Measurements from ENCODE around the gene DNAJB12.
A peak's percentile ranks its signal among the peaks of the same experiment; 100 is the strongest.
"Not testable (repeated sequence)": the region's sequence is repeated elsewhere in the genome, so short reads cannot be mapped to it uniquely, and the experiment has no call there.

The DNAJB12 gene

DNA sequence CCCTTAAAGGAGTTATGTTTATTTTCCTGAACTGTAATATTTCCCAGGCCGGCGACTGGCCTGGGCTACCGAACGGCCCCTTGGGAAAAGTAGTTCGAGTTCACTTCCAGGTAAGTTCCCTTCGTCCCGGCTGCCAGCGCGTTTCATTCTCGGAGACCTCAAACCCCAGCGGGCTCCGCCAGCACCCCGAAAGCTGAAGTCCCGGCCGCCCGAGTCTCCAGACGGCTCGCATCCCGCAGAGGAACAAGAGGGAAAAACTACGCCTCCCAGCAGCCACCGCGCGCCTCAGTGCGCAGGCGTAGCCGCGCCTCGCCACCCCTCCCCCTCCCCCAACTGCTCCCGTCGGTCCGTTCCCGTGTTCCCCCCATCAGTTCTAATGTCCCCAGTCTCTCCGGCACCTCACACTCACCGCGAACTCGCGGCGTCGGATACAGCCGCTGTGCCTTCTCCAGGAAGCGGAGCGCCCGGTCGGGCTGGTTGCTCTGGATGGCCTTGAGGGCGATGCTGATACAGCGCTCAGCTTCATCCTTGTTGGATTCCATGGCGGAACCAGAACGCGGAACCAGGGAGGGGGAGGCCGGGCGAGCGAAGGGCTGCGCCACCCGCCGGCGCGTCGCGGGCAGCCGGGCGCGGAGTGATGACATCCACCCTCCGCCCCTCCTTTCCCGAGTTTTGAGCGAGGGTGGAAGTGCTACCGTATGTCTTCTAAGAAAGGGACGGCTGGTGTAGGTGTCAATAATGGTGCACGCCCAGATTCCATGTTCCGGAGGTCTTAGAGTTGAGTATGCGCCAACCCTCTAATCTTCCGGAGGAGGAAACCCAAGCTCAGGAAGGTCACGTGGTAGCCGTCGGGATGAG lies at the start of gene DNAJB12:
Gene DNAJB12, minus strand, starts transcription at position 564 of the 858 bp plus-strand sequence. Its CDS starts 22 bp downstream, at position 542.
- Histone ChIP-seq H3K9ac (ENCODE audit: low read depth in 1 of 2, low read length in 2 of 2) (peak within 1 kb of the TSS; percentile 98), H3K27ac (ENCODE audit: low read depth in 2 of 2, low read length in 2 of 2) (peak within 1 kb of the TSS; percentile 99 to 100), H3K9me3 (ENCODE audit: control insufficient read depth in 2 of 2, low read length in 2 of 2) (no peaks in the 10 kb centered on the region), H3K36me3 (ENCODE audit: control insufficient read depth in 2 of 2, insufficient read depth in 2 of 2, low read length in 2 of 2) (peaks cover 2 to 8% of the 10 kb centered on the region in 2 donors), H3K27me3 (ENCODE audit: control insufficient read depth in 2 of 2, insufficient read depth in 2 of 2, low read length in 2 of 2) (no peaks in the 10 kb centered on the region), H3K4me3 (ENCODE audit: low read length in 2 of 2) (peak within 1 kb of the TSS; percentile 96 to 99), H3K4me1 (ENCODE audit: control insufficient read depth in 2 of 2, insufficient read depth in 2 of 2, low read length in 2 of 2) (peaks cover 13 to 16% of the 10 kb centered on the region in 2 donors)

DNA sequence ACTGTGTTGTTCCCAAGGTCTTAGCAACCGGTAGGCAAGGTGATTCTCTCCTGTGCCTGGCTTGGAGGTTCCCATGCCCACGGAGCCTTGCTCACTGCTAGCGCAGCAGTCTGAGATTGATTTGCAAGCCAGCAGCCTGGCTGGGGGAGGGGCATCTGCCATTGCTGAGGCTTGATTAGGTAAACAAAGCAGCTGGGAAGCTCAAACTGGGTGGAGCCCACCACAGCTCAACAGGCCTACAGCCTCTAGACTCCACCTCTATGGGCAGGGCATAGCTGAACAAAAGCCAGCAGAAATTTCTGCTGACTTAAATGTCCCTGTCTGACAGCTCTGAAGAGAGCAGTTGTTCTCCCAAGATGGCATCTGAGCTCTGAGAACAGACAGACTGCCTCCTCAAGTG lies 40.9 kb upstream of the DNAJB12 start:
- not testable (repeated sequence) for H3K27ac ChIP-seq (ENCODE audit: low read depth in 2 of 2, low read length in 2 of 2); H3K9me3 ChIP-seq (ENCODE audit: control insufficient read depth in 2 of 2, low read length in 2 of 2); H3K9ac ChIP-seq (ENCODE audit: low read depth in 1 of 2, low read length in 2 of 2); H3K27me3 ChIP-seq (ENCODE audit: control insufficient read depth in 2 of 2, insufficient read depth in 2 of 2, low read length in 2 of 2); H3K4me1 ChIP-seq (ENCODE audit: control insufficient read depth in 2 of 2, insufficient read depth in 2 of 2, low read length in 2 of 2); H3K4me3 ChIP-seq (ENCODE audit: low read length in 2 of 2); H3K36me3 ChIP-seq (ENCODE audit: control insufficient read depth in 2 of 2, insufficient read depth in 2 of 2, low read length in 2 of 2)

DNA sequence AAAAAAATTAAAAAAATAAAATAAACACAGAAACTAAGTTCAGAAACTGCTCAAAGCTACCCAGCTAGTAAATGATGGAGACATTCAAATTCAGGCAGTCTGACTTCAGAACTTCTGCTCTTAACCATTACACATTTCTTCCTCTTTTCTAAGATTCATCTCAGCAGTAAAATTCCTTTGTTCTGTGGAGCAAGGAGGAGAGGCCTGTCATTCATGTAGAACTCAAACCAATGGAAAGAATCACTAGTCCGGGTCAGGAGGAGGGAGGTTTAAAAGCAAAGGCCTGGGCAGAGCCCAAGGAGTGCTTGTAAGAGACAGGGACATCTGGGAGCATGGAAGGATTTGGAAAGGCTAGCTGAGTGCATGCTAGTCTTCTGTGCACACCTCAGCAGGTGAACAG lies 37.9 kb upstream of the DNAJB12 start:
- Histone ChIP-seq H3K9ac (ENCODE audit: low read depth in 1 of 2, low read length in 2 of 2) (no peak overlapping the region), H3K9me3 (ENCODE audit: control insufficient read depth in 2 of 2, low read length in 2 of 2) (no peaks in the 10 kb centered on the region), H3K27me3 (ENCODE audit: control insufficient read depth in 2 of 2, insufficient read depth in 2 of 2, low read length in 2 of 2) (no peaks in the 10 kb centered on the region), H3K4me1 (ENCODE audit: control insufficient read depth in 2 of 2, insufficient read depth in 2 of 2, low read length in 2 of 2) (no peaks in the 10 kb centered on the region), H3K36me3 (ENCODE audit: control insufficient read depth in 2 of 2, insufficient read depth in 2 of 2, low read length in 2 of 2) (peaks cover 2 to 3% of the 10 kb centered on the region in 2 donors), H3K27ac (ENCODE audit: low read depth in 2 of 2, low read length in 2 of 2) (no peak overlapping the region), H3K4me3 (ENCODE audit: low read length in 2 of 2) (no peak overlapping the region)

DNA sequence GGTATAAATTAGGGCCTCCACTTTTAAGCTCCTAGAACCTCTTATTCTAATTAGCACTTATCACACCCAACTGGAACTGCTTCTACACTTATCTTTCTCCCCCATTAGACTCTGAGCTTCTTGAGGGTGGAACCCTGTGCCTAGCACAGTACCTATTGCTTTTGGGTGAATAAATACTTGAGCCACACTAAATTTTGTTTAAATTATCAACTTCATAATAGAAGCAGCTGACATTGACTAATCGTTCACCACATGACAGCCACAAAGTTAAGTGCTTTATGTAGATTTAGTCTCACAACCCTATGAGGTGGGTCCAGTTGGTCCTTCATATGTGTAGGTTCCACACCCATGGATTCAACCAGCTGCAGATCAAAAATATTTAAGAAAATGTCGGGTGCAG lies 36.0 kb upstream of the DNAJB12 start:
- no peak overlapping the region for H3K4me3 ChIP-seq (ENCODE audit: low read length in 2 of 2)
- H3K4me1 ChIP-seq (ENCODE audit: control insufficient read depth in 2 of 2, insufficient read depth in 2 of 2, low read length in 2 of 2), result no peaks in the 10 kb centered on the region
- H3K9ac ChIP-seq (ENCODE audit: low read depth in 1 of 2, low read length in 2 of 2), result no peak overlapping the region
- no peaks in the 10 kb centered on the region for H3K9me3 ChIP-seq (ENCODE audit: control insufficient read depth in 2 of 2, low read length in 2 of 2)
- no peaks in the 10 kb centered on the region for H3K27me3 ChIP-seq (ENCODE audit: control insufficient read depth in 2 of 2, insufficient read depth in 2 of 2, low read length in 2 of 2)
- H3K36me3 ChIP-seq (ENCODE audit: control insufficient read depth in 2 of 2, insufficient read depth in 2 of 2, low read length in 2 of 2), result peaks cover 2 to 3% of the 10 kb centered on the region in 2 donors
- H3K27ac ChIP-seq (ENCODE audit: low read depth in 2 of 2, low read length in 2 of 2), result no peak overlapping the region

DNA sequence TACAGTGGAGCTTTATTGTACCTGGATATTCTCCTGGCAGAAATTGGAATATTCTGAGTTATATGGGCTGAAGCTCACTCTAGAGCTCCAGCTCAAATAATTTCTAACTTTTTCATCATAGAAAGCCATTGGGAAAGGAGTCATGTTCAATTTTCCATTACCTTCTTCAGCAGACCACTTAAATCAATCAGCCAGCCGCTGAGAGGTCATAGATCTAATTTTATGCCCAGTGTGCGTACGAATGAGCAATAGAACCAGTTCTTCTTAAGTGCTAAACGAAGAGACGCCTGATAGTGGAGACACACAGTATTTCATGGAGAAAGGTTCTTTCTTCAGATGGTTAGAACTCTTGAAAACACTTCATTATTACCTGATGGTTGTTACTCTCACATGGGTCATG lies 35.0 kb upstream of the DNAJB12 start:
- H3K27me3 ChIP-seq (ENCODE audit: control insufficient read depth in 2 of 2, insufficient read depth in 2 of 2, low read length in 2 of 2), result no peaks in the 10 kb centered on the region
- peaks cover 2 to 3% of the 10 kb centered on the region in 2 donors for H3K36me3 ChIP-seq (ENCODE audit: control insufficient read depth in 2 of 2, insufficient read depth in 2 of 2, low read length in 2 of 2)
- H3K27ac ChIP-seq (ENCODE audit: low read depth in 2 of 2, low read length in 2 of 2), result no peak overlapping the region
- no peaks in the 10 kb centered on the region for H3K4me1 ChIP-seq (ENCODE audit: control insufficient read depth in 2 of 2, insufficient read depth in 2 of 2, low read length in 2 of 2)
- no peaks in the 10 kb centered on the region for H3K9me3 ChIP-seq (ENCODE audit: control insufficient read depth in 2 of 2, low read length in 2 of 2)
- no peak overlapping the region for H3K9ac ChIP-seq (ENCODE audit: low read depth in 1 of 2, low read length in 2 of 2)
- H3K4me3 ChIP-seq (ENCODE audit: low read length in 2 of 2), result no peak overlapping the region

DNA sequence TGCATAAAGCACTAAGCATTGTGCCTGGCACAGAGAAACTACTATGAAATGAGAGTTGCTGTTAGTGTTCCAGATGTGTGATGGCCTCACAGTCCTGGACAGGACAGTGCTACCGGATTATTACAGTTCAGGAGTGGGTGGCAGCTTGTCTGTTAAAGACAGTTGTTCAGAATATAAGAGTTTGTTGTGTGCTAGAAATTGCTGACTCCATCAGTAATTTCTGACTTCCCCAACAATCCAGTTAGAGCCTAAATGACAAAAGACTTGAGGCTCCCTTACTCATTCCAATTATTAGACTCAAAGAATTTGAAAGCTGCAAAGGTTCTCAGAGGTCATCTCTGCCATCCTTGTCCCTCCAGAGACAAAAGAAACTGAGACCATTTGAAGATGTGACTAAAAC lies 34.3 kb upstream of the DNAJB12 start:
- H3K9ac ChIP-seq (ENCODE audit: low read depth in 1 of 2, low read length in 2 of 2), result no peak overlapping the region
- H3K27me3 ChIP-seq (ENCODE audit: control insufficient read depth in 2 of 2, insufficient read depth in 2 of 2, low read length in 2 of 2), result no peaks in the 10 kb centered on the region
- no peaks in the 10 kb centered on the region for H3K9me3 ChIP-seq (ENCODE audit: control insufficient read depth in 2 of 2, low read length in 2 of 2)
- no peaks in the 10 kb centered on the region for H3K4me1 ChIP-seq (ENCODE audit: control insufficient read depth in 2 of 2, insufficient read depth in 2 of 2, low read length in 2 of 2)
- no peak overlapping the region for H3K4me3 ChIP-seq (ENCODE audit: low read length in 2 of 2)
- H3K36me3 ChIP-seq (ENCODE audit: control insufficient read depth in 2 of 2, insufficient read depth in 2 of 2, low read length in 2 of 2), result peaks cover 2 to 3% of the 10 kb centered on the region in 2 donors
- H3K27ac ChIP-seq (ENCODE audit: low read depth in 2 of 2, low read length in 2 of 2), result no peak overlapping the region

DNA sequence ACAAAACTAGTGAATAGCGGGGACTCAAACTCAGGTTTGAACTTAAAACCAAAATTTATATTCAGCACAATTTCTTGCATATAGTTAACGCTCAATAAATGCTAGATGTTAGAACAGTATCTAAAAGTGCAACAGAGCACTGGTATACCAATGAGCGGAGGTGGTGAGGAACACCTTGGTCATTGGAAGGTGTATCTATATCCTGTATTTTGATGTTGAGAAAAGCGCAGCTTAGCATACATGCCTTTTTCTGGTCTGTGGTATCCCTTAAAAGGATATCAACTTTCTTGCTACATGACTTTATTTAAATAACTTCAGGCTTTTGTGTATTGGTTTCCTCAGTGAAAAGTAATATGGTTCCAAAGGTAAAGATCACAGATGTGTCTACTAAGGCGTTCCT lies 33.3 kb upstream of the DNAJB12 start:
- H3K4me3 ChIP-seq (ENCODE audit: low read length in 2 of 2), result no peak overlapping the region
- H3K27me3 ChIP-seq (ENCODE audit: control insufficient read depth in 2 of 2, insufficient read depth in 2 of 2, low read length in 2 of 2), result no peaks in the 10 kb centered on the region
- H3K27ac ChIP-seq (ENCODE audit: low read depth in 2 of 2, low read length in 2 of 2), result no peak overlapping the region
- H3K9ac ChIP-seq (ENCODE audit: low read depth in 1 of 2, low read length in 2 of 2), result no peak overlapping the region
- H3K36me3 ChIP-seq (ENCODE audit: control insufficient read depth in 2 of 2, insufficient read depth in 2 of 2, low read length in 2 of 2), result peaks cover 0 to 3% of the 10 kb centered on the region in 2 donors
- H3K9me3 ChIP-seq (ENCODE audit: control insufficient read depth in 2 of 2, low read length in 2 of 2), result no peaks in the 10 kb centered on the region
- no peaks in the 10 kb centered on the region for H3K4me1 ChIP-seq (ENCODE audit: control insufficient read depth in 2 of 2, insufficient read depth in 2 of 2, low read length in 2 of 2)

DNA sequence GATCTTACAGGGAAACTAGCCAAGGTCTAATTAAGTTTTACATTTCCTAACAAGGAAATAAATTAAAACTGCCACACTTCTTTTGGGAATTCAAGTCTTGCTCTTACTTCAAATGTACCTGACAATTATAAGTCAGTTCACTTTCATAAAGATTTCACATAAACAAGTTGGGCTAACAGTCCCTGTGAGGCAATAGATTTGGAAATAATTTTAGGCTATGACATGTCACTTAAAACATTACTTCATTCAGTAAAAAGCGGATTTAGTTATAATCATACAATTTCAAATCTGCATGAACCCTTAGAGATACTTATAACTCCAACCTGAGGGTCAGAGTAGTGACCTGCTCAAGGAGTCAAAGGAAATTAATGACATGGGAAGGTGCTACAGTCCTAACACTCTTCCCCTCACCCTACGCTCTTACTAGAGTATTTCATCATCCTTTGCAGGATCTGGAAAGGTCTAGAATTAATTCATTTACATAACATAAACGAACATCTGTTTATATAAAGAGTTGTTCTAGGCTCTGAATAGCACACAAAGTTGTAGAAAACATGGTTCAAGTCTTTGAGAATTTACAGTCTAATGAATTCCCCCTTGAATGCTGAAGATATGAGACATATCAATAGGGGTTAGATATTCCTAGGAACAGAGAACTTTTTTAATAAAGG lies 32.3 kb upstream of the DNAJB12 start:
- H3K9me3 ChIP-seq (ENCODE audit: control insufficient read depth in 2 of 2, low read length in 2 of 2), result no peaks in the 10 kb centered on the region
- no peaks in the 10 kb centered on the region for H3K36me3 ChIP-seq (ENCODE audit: control insufficient read depth in 2 of 2, insufficient read depth in 2 of 2, low read length in 2 of 2)
- no peaks in the 10 kb centered on the region for H3K4me1 ChIP-seq (ENCODE audit: control insufficient read depth in 2 of 2, insufficient read depth in 2 of 2, low read length in 2 of 2)
- H3K4me3 ChIP-seq (ENCODE audit: low read length in 2 of 2), result no peak overlapping the region
- no peak overlapping the region for H3K27ac ChIP-seq (ENCODE audit: low read depth in 2 of 2, low read length in 2 of 2)
- H3K27me3 ChIP-seq (ENCODE audit: control insufficient read depth in 2 of 2, insufficient read depth in 2 of 2, low read length in 2 of 2), result no peaks in the 10 kb centered on the region
- H3K9ac ChIP-seq (ENCODE audit: low read depth in 1 of 2, low read length in 2 of 2), result no peak overlapping the region

DNA sequence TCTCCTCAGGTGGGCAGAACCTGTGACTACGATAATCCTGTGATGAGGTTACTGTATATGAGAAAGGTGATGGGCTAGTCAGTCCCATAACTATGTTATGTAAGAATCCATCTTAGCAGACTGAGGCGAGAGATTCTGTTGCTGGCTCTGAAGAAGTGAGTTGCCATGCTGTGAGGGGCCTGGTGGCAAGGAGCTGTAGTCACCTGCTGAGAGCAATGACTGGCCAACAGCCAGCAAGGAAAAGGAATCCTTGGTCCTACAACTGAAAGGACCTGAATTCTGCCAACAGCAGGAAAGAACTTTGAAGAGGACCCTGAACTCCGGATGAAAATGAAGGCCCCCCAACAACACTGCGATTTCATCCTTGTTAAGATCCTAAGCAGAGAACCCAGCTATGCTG lies 31.0 kb upstream of the DNAJB12 start:
- H3K36me3 ChIP-seq (ENCODE audit: control insufficient read depth in 2 of 2, insufficient read depth in 2 of 2, low read length in 2 of 2), result no peaks in the 10 kb centered on the region
- no peak overlapping the region for H3K27ac ChIP-seq (ENCODE audit: low read depth in 2 of 2, low read length in 2 of 2)
- no peak overlapping the region for H3K4me3 ChIP-seq (ENCODE audit: low read length in 2 of 2)
- H3K27me3 ChIP-seq (ENCODE audit: control insufficient read depth in 2 of 2, insufficient read depth in 2 of 2, low read length in 2 of 2), result no peaks in the 10 kb centered on the region
- H3K4me1 ChIP-seq (ENCODE audit: control insufficient read depth in 2 of 2, insufficient read depth in 2 of 2, low read length in 2 of 2), result no peaks in the 10 kb centered on the region
- H3K9me3 ChIP-seq (ENCODE audit: control insufficient read depth in 2 of 2, low read length in 2 of 2), result no peaks in the 10 kb centered on the region
- H3K9ac ChIP-seq (ENCODE audit: low read depth in 1 of 2, low read length in 2 of 2), result no peak overlapping the region

DNA sequence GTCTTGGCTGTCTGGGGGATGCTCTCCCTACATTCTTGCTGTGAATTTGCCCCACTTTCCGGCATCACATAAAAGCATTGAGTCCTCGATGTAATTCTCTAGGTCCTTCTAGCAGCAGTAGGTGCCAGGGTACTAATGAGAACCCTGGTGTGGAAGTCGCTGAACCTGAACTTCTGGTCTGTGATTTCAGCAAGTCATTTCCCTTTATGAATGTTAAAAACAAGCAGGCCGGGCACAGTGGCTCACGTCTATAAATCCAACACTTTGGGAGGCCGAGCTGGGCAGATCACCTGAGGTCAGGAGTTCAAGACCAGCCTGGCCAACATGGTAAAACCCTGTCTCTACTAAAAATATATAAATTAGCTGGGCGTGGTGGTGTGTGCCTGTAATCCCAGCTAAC lies 30.3 kb upstream of the DNAJB12 start:
- not testable (repeated sequence) for H3K9me3 ChIP-seq (ENCODE audit: control insufficient read depth in 2 of 2, low read length in 2 of 2); H3K27ac ChIP-seq (ENCODE audit: low read depth in 2 of 2, low read length in 2 of 2)

More for the DNA sequence above, 30.3 kb upstream of the DNAJB12 start:
- H3K9ac ChIP-seq (ENCODE audit: low read depth in 1 of 2, low read length in 2 of 2); H3K27me3 ChIP-seq (ENCODE audit: control insufficient read depth in 2 of 2, insufficient read depth in 2 of 2, low read length in 2 of 2); H3K36me3 ChIP-seq (ENCODE audit: control insufficient read depth in 2 of 2, insufficient read depth in 2 of 2, low read length in 2 of 2); H3K4me1 ChIP-seq (ENCODE audit: control insufficient read depth in 2 of 2, insufficient read depth in 2 of 2, low read length in 2 of 2); H3K4me3 ChIP-seq (ENCODE audit: low read length in 2 of 2): not testable (repeated sequence)
